PC-3 (cell line): ENCODE results near the gene HHAT.

Experiments
- CTCF ChIP-seq: fragments of 300-600 bp; sonication (generic); conservative IDR thresholded peaks from 2 replicates; pipeline ENCODE4 v1.5.1; 2017; ENCODE audit warnings: antibody characterized with exemption, low read depth, mild to moderate bottlenecking, low read length
- EZH2phosphoT487 ChIP-seq: fragments of 300-600 bp; sonication (generic); IDR thresholded peaks from 2 replicates; pipeline ENCODE4 v1.6.1; 2018; ENCODE audit warnings: mild to moderate bottlenecking, antibody characterized with exemption, low read length, borderline replicate concordance

DNA sequence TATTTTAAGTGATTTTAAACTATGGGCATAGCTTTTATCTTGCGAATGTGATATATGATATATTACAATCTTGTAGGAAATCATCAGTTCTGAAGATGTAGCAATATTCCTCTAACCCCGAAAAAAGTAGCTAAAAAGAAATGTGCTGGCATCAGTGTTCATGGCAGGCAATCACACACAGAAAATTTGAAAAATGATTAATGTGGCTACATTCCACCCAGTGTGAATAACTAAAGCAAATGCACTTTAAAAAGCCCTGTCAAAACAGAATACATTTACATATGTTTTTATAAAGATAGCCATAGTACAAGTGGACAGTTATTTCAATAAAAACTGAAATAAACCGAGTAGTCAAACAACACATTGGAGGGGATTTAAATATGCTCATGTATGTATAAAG, 260.2 kb downstream of the HHAT start:
- TF ChIP-seq EZH2phosphoT487, result no peak
- no peak for TF ChIP-seq CTCF
